ENCODE measurements around the gene STARD7.

The STARD7 gene

GRCh38 chr2:96136129-96136720 lies 72.4 kb downstream of the STARD7 start:
- no peaks in the 10 kb centered on the region for H3K9me3 ChIP-seq (ENCODE audit: control insufficient read depth, low read length)
- H3K4me1 ChIP-seq (ENCODE audit: control insufficient read depth, insufficient read depth, low read length, poor library complexity, severe bottlenecking), result no peaks in the 10 kb centered on the region
- H3K27me3 ChIP-seq (replicated peaks; ENCODE audit: control insufficient read depth, insufficient read depth, low read length, poor library complexity, severe bottlenecking), result no peaks in the 10 kb centered on the region
- no peak for DNase-seq
- H3K4me3 ChIP-seq (ENCODE audit: insufficient read depth, low read depth, low read length, poor library complexity, severe bottlenecking), result no peak overlapping the region
- H3K27ac ChIP-seq (ENCODE audit: insufficient read depth, low read length, poor library complexity, severe bottlenecking), result no peak overlapping the region
- H3K36me3 ChIP-seq (ENCODE audit: control insufficient read depth, insufficient read depth, low read length), result no peaks in the 10 kb centered on the region

- Histone ChIP-seq H3K27me3 (replicated peaks; ENCODE audit: control insufficient read depth, insufficient read depth, low read length, poor library complexity, severe bottlenecking) (no peaks in the 10 kb centered on the region), H3K4me3 (ENCODE audit: insufficient read depth, low read depth, low read length, poor library complexity, severe bottlenecking) (no peak overlapping the region), H3K9me3 (ENCODE audit: control insufficient read depth, low read length) (no peaks in the 10 kb centered on the region), H3K36me3 (ENCODE audit: control insufficient read depth, insufficient read depth, low read length) (no peaks in the 10 kb centered on the region), H3K27ac (ENCODE audit: insufficient read depth, low read length, poor library complexity, severe bottlenecking) (no peak overlapping the region), H3K4me1 (ENCODE audit: control insufficient read depth, insufficient read depth, low read length, poor library complexity, severe bottlenecking) (no peaks in the 10 kb centered on the region)
- no peak for DNase-seq
These were observed 73.0 kb downstream of the STARD7 start for GRCh38 chr2:96135621-96136020.

GRCh38 chr2:96135171-96135570 lies 73.5 kb downstream of the STARD7 start:
- Histone ChIP-seq H3K27me3 (replicated peaks; ENCODE audit: control insufficient read depth, insufficient read depth, low read length, poor library complexity, severe bottlenecking) (no peaks in the 10 kb centered on the region), H3K4me3 (ENCODE audit: insufficient read depth, low read depth, low read length, poor library complexity, severe bottlenecking) (no peak overlapping the region), H3K36me3 (ENCODE audit: control insufficient read depth, insufficient read depth, low read length) (no peaks in the 10 kb centered on the region), H3K27ac (ENCODE audit: insufficient read depth, low read length, poor library complexity, severe bottlenecking) (no peak overlapping the region), H3K4me1 (ENCODE audit: control insufficient read depth, insufficient read depth, low read length, poor library complexity, severe bottlenecking) (no peaks in the 10 kb centered on the region), H3K9me3 (ENCODE audit: control insufficient read depth, low read length) (no peaks in the 10 kb centered on the region)
- DNase-seq, result no peak
